Ovary (tissue), 3 donors: ENCODE measurements around the gene LAPTM5.

ENCODE experiments used
- CTCF ChIP-seq, 3 donors: fragments of 450-650 bp in 2 of 3; fragments of 200-600 bp in 1 of 3; IDR thresholded peaks; one replicate each; pipeline versions ENCODE4 v1.5.1 to v1.8.0; 2016 to 2022; ENCODE audit warnings: antibody characterized with exemption in 3 of 3, mild to moderate bottlenecking in 1 of 3
- EP300 ChIP-seq: sonication (generic); formaldehyde crosslinking; IDR thresholded peaks from one replicate; pipeline ENCODE4 v1.6.1; 2017; ENCODE audit warnings: antibody characterized with exemption
- POLR2A ChIP-seq: fragments of 450-650 bp; IDR thresholded peaks from one replicate; pipeline ENCODE4 v1.6.1; 2017; ENCODE audit warnings: antibody characterized with exemption, mild to moderate bottlenecking, moderate library complexity
- donor health status: DM: no; HTN: no; CAD: no.

DNA sequence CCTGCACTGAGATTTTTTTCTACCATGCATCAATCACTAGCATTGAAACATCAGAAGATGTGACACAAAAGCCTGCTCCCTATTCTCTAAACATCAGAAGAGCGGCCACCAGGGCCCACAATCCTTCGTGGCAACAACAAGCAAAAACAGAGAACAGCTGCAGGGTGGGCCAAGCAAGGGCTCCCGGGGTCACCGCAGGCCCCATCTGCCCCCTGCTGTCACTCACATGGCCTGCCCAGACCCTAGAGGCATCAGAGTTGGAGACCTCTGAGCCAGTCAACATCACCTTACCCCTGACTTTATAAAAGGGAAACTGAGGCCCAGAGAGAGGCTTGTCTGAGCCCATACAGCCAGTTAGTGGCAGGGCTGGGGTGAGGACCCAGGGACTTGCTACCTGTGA is 1.8 kb downstream of the LAPTM5 start:
- TF ChIP-seq CTCF (IDR thresholded peaks at IDR 0.05) (no peak), POLR2A (no peak), EP300 (no peak)
